ENCODE results near the gene GSG1.

GRCh38 chr12:13144266-13144828, 40.9 kb upstream of the GSG1 start:
- TF ChIP-seq EP300 (IDR thresholded peaks at IDR 0.05; ENCODE audit: borderline replicate concordance) (no peak), YY1 (IDR thresholded peaks at IDR 0.05; ENCODE audit: low read depth) (no peak), RAD21 (IDR thresholded peaks at IDR 0.05; ENCODE audit: low read depth) (no peak), EGR1 (IDR thresholded peaks at IDR 0.05) (no peak), TEAD4 (IDR thresholded peaks at IDR 0.05) (no peak), FOXM1 (IDR thresholded peaks at IDR 0.05; ENCODE audit: borderline replicate concordance, low read depth) (no peak), NFIC (IDR thresholded peaks at IDR 0.05) (no peak), MAX (IDR thresholded peaks at IDR 0.05) (no peak), USF1 (IDR thresholded peaks at IDR 0.05) (no peak), TCF12 (IDR thresholded peaks at IDR 0.05; ENCODE audit: low read depth) (no peak)
